ENCODE measurements around the gene NFKBIB.
"Not testable (repeated sequence)": the region's sequence is repeated elsewhere in the genome, so short reads cannot be mapped to it uniquely, and the experiment has no call there.

DNA sequence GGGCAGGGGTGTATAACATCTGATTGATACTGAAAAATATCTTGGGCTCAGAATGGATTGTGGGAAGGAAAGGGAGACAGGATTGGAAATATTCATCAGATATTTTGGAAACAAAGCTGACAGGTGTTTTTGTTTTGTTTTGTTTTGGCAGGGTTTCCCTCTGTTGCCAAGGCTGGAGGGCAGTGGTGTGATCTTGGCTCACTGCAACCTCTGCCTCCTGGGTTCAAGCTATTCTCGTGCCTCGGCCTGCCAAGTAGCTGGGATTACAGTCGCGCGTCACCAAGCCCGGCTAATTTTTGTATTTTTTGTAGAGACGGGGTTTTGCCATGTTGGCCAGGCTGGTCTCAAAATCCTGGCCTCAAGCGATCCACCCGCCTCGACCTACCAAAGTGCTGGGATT, 26.4 kb upstream of the NFKBIB start:
- TF ChIP-seq POLR2AphosphoS5 (IDR thresholded peaks at IDR 0.05; ENCODE audit: borderline replicate concordance, low read depth, low read length); EZH2 (IDR thresholded peaks at IDR 0.05): not testable (repeated sequence)
